Right ventricle myocardium superior (tissue), 1 donor: ENCODE results near the gene ABHD11. TPM values are rescaled to one million over a fixed set of nuclear protein-coding genes. Genes with fewer than 3 reads are reported as not detected.

ENCODE experiments used
- ATAC-seq: fragments of 200-7000 bp; cut with Tn5 transposase; one replicate; pipeline ENCODE4 v1.9.1; 2020; ENCODE audit warnings: mild to moderate bottlenecking; ENCODE audit not compliant: poor library complexity
- DNase-seq: peaks from one replicate; pipeline ENCODE4 v3.0.0-alpha.2; 2020
- intact Hi-C: fragments of 100-400 bp; cut with DNase I; formaldehyde crosslinking; loops from one replicate; pipeline ENCODE4 v1.11.2; 2022
- total RNA-seq: library from RNA; stranded (reverse); fragmentation: NEBNext Ultra II Directional; extraction: Animal tissue kit (Norgen Biotek cat#: 25700); gene quantifications from one replicate; pipeline ENCODE4 v1.2.1, GENCODE V29; 2021
- donor health status: DM: no; HTN: yes; CAD: no; lungs with severe emphysema.

ABHD11 gene
- total RNA-seq, 1 donor from 2014 or later, result 18.6 TPM

GRCh38 chr7:73749931-73750776 lies 11.6 kb upstream of the ABHD11 start:
- intact Hi-C loops, result no loop called here
- DNase-seq (no peak), ATAC-seq (no peak)

GRCh38 chr7:73746378-73746777 lies 7.8 kb upstream of the ABHD11 start:
- DNase-seq, result no peak
- ATAC-seq, result peak; percentile 28
- intact Hi-C loops, result no loop called here

DNA sequence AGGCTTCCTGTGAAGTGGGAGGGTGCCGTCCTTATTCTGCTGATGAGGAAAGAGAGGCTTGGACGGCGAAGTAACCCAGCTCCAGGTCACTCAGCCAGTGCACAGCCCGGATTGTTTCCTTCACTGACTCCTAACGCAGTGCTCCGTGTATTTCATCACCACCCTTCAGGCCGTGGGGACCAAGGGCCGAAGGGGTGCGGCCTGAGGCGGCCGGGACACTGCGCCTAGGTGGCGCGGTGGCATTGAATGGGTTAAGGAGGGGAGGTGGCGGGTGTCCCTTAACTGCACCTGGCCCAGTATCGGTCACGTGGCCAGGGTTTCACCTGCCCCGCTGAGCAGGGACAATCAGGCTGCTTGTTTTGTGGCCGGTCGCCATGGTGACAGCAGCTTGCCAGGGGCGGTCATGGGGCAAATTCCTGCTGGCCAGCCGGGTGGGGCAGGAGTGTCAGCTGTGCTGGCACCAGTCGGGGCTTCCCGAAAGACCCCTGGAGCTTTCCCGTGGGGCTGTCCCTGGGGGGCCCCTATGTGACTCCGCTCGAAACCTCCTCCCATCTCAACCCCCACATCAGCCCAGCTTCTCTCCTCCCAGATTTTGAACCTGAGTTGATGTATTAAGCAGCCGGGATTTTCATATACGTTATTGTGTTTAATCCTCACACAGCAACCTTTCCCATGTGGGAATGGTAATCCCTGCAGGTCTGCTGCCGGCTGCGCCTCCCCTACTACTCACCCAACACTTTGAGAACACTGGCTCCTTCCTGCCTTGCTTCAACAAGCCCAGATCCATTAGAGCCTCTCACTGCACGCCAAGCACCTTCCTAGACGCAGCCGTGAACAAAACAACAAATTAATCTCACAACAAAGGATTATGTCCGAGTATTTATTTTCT lies 4.4 kb upstream of the ABHD11 start:
- DNase-seq (peak; percentile 58), ATAC-seq (no peak)
- intact Hi-C loops, result no loop called here

GRCh38 chr7:73742338-73742752 lies 3.7 kb upstream of the ABHD11 start:
- ATAC-seq (no peak), DNase-seq (no peak)
- intact Hi-C loops, result no loop called here

DNA sequence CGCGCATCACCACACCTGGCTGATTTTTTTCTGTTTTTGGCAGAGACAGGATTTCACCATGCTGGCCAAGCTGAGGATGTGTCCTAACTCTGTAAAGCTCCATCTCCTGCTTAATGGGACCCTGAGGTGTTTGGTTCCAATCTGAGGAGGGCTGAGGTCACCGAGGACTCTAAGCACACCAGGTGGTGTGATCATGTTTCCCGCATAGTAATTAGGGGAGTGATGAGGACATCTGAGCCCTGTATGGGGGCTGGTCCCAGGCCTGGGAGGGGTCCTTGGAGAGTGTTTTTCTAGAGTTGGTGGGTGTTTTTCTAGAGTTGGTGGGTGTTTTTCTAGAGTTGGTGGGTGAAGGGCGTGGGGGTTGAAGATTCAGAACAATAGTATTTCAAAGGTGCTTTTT lies 3.0 kb upstream of the ABHD11 start:
- DNase-seq (no peak), ATAC-seq (no peak)
- intact Hi-C loops, result no loop called here

DNA sequence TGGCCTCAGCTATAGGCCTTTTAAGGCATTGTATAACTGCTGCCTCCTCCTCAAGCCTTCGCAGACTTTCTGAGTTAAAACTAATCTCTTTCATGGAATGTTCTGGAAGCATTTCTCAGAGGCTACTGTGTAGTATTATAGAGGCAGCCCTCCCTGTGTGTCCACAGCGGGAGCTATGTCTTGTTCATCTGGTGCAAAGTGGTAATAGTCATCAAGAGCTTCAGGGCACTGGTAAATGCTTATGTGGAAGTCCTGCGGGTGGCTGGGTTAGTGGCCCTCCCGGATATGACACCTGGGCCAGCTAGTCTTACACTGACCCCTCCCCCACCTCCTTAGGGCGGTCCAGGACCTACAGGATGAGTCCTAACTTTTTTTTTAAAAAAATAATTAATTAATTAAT lies 2.2 kb upstream of the ABHD11 start:
- ATAC-seq, result no peak
- no peak for DNase-seq
- intact Hi-C loops, result no loop called here

GRCh38 chr7:73740212-73740611 lies 1.6 kb upstream of the ABHD11 start:
- DNase-seq (no peak), ATAC-seq (no peak)

DNA sequence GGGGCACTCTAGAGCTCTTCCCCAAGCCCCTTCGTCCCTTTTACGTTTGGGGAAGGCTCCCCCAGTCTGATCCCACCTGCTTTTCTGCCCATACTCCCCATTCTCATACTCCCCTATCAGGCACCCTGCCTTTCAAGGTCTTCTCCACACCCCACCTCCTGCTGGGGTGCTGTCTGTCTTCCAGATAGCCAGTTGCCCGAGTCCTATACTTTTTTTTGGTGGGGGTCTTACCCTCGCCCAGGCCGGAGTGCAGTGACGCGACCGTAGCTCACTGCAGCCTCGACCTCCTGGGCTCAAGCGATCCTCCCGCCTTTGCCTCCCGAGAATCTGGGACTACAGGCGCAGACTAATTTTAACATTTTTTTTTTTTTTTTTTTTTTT lies 775 bp upstream of the ABHD11 start:
- ATAC-seq (no peak), DNase-seq (no peak)
- intact Hi-C loops, result no loop called here

More at GRCh38 chr7:73740212-73740611, 1.6 kb upstream of the ABHD11 start:
- intact Hi-C loops, result no loop called here

GRCh38 chr7:73738220-73738611 lies 386 bp downstream of the ABHD11 start:
- intact Hi-C loops, result no loop called here
- DNase-seq (peak; percentile 62), ATAC-seq (peak; percentile 58)

- intact Hi-C loops, result no loop called here
- DNase-seq, result no peak
- ATAC-seq, result no peak
Observed at GRCh38 chr7:73737491-73738219, 947 bp downstream of the ABHD11 start.

GRCh38 chr7:73736885-73737284 lies 1.7 kb downstream of the ABHD11 start:
- no peak for DNase-seq
- no peak for ATAC-seq
- intact Hi-C loops, result no loop called here

DNA sequence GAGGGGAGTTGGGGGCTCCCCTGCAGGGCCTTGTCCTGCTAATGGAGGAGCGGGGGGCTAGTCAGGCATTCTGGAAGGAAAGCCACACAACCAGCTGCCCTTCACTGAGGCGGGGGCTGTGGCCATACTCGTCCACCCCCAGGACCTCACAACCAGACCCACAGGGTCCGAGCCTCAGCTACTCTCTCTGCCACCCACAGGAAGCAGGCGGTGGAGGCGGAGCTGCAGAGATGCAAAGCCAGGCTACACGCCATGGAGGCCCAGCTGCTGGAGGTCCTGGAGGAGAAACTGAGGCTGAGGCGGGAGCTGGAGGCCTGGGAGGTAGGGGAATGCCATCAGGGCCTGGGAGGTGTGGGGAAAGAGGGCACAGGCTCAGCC lies 3.1 kb downstream of the ABHD11 start:
- no peak for ATAC-seq
- intact Hi-C loops, result no loop called here
- no peak for DNase-seq

DNA sequence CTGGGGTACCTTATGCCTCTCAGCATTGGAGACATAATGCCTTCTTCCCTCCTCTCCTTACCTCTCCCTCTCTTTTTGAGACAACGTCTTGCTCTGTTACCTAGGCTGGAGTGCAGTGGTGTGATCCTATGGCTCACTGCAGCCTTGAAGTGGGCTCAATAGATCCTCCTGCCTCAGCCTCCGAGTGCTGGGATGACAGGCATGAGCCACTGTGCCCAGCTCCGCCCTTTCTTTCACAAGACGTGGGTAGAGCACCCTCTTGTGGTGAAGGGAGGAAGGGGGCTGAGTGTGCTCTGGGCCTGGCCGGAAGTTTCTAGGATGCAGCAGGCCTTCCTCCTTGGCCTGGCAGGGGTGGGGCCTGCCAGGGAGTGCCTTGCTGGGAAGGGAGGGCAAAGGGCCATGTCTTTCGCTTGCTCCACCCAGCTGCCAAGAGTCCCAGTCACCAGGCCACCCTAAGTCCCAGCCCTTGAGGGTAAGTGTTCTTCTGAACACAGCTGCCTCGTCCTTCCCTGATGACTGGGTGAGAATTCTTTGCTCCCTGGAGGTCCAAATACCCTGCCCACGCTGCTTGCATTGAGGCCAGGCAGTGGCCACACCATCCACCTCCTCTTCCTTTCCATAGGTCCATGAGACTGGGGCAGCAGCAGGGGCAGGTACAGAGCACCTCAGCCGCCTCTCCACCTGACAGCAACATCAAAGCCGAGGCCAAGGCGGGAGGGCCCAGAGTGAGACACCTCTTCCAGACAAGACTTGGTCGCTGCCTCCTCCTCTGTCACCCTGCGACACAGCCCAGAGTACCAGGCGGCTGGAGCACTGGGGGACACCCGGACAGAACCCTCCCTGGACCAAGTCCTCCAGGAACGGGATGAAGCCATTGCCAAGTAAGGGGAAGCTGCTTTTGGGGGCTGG lies 3.7 kb downstream of the ABHD11 start:
- intact Hi-C loops, result no loop called here
- ATAC-seq (peak; percentile 5), DNase-seq (peak; percentile 78)

DNA sequence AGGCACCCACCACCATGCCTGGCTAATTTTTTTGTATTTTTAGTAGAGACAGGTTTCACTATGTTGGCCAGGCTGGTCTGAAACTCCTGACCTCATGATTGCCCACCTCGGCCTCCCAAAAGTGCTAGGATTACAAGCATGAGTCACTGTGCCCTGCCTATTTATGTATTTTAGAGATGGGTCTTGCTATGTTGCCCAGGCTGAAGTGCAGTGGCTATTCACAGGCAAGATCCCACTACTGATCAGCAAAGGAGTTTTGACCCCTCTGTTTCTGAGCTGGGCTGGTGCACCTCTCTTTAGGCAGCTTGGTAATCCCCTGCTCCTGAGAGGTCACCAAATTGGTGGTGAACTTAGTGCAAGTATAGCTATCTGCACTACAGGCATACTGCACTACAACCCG lies 6.2 kb downstream of the ABHD11 start:
- intact Hi-C loops, result no loop called here
- DNase-seq, result no peak
- no peak for ATAC-seq

- no peak for ATAC-seq
- intact Hi-C loops, result no loop called here
- DNase-seq, result no peak
Observed at GRCh38 chr7:73730485-73730884, 8.1 kb downstream of the ABHD11 start.

DNA sequence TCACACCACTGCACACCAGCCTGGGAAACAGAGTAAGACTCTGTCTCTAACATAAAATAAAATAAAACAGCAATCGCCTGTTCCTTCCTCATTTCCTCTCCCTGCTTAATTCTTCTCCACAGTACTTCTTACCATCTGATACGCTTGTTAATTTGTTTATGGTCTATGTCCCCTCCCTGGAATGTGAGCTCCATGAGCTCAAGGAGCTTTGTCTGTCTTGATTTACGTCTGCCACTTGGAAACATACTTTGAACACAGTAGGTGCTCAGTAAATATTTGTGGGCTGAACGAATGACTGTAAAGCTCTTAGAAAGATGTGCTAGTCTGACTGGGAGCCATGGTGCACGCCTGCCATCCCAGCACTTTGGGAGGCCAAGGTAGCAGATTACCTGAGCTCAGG lies 10.1 kb downstream of the ABHD11 start:
- intact Hi-C loops, result loop anchor here (5.0 kb wide), 1 partner anchor 61 kb away; the partner anchor contains the start of gene VPS37D
- ATAC-seq (no peak), DNase-seq (no peak)

GRCh38 chr7:73727952-73728351 lies 10.7 kb downstream of the ABHD11 start:
- intact Hi-C loops, result loop anchor here (5.0 kb wide), 1 partner anchor 61 kb away; the partner anchor contains the start of gene VPS37D
- ATAC-seq (no peak), DNase-seq (no peak)

GRCh38 chr7:73726083-73726466 lies 12.5 kb downstream of the ABHD11 start:
- intact Hi-C loops, result loop anchor here (5.0 kb wide), 1 partner anchor 59 kb away; the partner anchor contains the start of gene VPS37D
- no peak for ATAC-seq
- no peak for DNase-seq
